C4-2B (cell line): ENCODE data around the gene HIF3A.

ENCODE experiments used
- ZFX ChIP-seq: fragments of 450-650 bp; IDR thresholded peaks from 2 replicates; pipeline ENCODE4 v1.6.1; 2017
- TF ChIP-seq, protein P1 (sequence below): fragments of 450-650 bp; conservative IDR thresholded peaks from 2 replicates; pipeline ENCODE4 v1.5.1; 2017; ENCODE audit warnings: mild to moderate bottlenecking

DNA sequence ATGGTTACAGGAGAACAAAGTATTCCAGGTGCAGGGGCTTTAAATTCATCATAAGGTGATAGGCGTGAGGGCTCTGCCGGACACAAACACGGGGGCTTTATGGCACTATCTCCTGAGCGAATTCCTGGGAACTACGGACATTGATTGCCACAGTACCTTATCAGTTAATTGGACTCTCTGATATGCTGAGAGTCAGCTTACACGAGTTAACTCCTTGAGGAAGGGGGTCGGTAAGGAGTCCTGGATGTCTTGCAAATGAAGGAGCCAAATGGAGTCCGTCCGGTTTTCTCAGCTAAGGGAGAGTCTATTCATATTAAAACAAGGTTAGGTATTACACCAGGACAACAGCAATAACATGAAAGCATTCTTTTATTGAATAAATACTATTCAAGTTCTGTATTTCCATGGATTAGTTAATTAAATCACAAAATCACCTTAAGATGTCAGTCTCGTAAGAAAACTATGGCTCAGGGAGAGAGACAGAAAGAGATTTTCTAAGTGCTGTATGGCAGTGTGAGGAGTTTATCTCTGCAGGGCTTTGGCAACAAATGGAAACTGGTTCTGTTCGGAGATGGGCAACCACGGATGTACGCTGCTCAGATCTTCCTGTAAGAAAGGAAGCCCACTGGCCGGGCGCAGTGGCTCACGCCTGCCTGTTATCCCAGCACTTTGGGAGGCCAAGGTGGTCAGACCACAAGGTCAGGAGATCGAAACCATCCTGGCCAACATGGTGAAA, 26.2 kb upstream of the HIF3A start:
- TF ChIP-seq, protein P1, sequence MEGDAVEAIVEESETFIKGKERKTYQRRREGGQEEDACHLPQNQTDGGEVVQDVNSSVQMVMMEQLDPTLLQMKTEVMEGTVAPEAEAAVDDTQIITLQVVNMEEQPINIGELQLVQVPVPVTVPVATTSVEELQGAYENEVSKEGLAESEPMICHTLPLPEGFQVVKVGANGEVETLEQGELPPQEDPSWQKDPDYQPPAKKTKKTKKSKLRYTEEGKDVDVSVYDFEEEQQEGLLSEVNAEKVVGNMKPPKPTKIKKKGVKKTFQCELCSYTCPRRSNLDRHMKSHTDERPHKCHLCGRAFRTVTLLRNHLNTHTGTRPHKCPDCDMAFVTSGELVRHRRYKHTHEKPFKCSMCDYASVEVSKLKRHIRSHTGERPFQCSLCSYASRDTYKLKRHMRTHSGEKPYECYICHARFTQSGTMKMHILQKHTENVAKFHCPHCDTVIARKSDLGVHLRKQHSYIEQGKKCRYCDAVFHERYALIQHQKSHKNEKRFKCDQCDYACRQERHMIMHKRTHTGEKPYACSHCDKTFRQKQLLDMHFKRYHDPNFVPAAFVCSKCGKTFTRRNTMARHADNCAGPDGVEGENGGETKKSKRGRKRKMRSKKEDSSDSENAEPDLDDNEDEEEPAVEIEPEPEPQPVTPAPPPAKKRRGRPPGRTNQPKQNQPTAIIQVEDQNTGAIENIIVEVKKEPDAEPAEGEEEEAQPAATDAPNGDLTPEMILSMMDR, result no peak
- TF ChIP-seq ZFX, result no peak
